Measurements from ENCODE around the gene NLN.

NLN gene

DNA sequence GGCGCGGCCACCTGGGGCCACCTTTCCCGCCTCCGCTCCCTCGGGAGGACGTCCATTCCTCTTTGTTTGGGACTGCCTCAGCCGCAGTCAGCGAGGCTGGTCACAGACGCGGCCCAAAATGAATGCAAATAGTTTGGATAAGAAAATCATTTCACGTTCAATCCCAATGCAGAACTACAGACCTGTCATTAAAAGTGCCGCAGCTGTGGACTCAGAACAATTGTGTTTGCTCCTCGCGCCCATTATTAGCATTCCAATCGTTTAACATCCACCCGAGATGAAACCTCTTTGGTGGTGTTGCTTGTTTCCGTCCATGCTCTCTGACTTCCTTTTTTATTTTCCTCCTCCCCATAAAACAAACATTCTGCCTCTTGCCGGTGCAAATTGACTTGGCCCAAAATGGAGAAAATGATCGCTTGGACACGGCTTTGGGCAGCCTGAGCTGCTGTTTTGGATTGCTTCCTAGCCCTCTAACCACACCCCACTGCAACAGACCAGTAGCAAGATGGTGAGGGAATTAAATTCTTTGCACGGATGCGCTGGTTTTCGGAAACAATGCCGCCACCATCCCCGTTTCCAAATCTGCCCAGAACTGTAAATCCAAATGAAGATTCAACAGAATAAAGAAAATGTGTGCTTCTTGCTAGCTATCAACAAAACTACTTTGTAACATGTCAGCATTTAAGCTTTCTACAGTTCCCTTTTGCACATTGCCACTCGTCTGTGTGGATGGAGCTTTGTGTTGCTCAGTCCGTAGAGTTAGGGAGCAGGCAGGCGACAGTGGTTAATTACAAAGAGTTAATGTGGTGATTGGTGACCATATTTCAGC lies 784 bp downstream of the NLN start:
- H3K4me1 ChIP-seq (ENCODE audit: control insufficient read depth, insufficient read depth, low read depth, low read length): peaks cover 1% of the 10 kb centered on the region
- peak overlapping the region; percentile 97 to 98 for H3K4me3 ChIP-seq (ENCODE audit: insufficient read depth in 1 of 2, low read depth in 1 of 2, low read length in 2 of 2)
- H3K36me3 ChIP-seq (ENCODE audit: control insufficient read depth in 1 of 2, insufficient read depth in 2 of 2, low read depth in 1 of 2, low read length in 2 of 2): peaks cover 0 to 12% of the 10 kb centered on the region in 2 experiments
- H3K23ac ChIP-seq (ENCODE audit: low read length in 2 of 2): peak overlapping the region in 1 of 2 experiments; percentile 37
- H2BK120ac ChIP-seq (ENCODE audit: low read depth, low read length): peak overlapping the region; percentile 79
- DNase-seq: peak; percentile 75
- H2AK5ac ChIP-seq (ENCODE audit: low read length, severe bottlenecking): no peak overlapping the region
- H3K79me1 ChIP-seq (replicated peaks; ENCODE audit: low read length, poor library complexity, severe bottlenecking): peaks cover 9% of the 10 kb centered on the region
- peak overlapping the region; percentile 85 for H3K9ac ChIP-seq (ENCODE audit: low read length)
- no peaks in the 10 kb centered on the region for H3K27me3 ChIP-seq (ENCODE audit: control insufficient read depth in 1 of 2, insufficient read depth in 1 of 2, low read length in 2 of 2)
- H2AFZ ChIP-seq (ENCODE audit: low read depth, low read length): peak overlapping the region; percentile 46
- H4K8ac ChIP-seq (ENCODE audit: low read length): peak overlapping the region; percentile 88
- H2BK15ac ChIP-seq (ENCODE audit: low read depth, poor library complexity, severe bottlenecking): peak overlapping the region; percentile 97
- peak overlapping the region; percentile 24 for H3K27ac ChIP-seq (ENCODE audit: low read length, poor library complexity, severe bottlenecking)
- H3K9me3 ChIP-seq (ENCODE audit: control insufficient read depth, low read length): no peaks in the 10 kb centered on the region
- H3K4me2 ChIP-seq (ENCODE audit: low read length, poor library complexity, severe bottlenecking): peak overlapping the region; percentile 86
- H3K4ac ChIP-seq (ENCODE audit: low read depth in 1 of 2, low read length in 2 of 2): peak overlapping the region; percentile 52 to 73
- peak overlapping the region; percentile 86 for H4K91ac ChIP-seq (ENCODE audit: low read length)
- peak overlapping the region in 1 of 2 experiments; percentile 15 for H2BK12ac ChIP-seq (ENCODE audit: low read length in 2 of 2)
- peak overlapping the region in 1 of 2 experiments; percentile 26 for H3K14ac ChIP-seq (ENCODE audit: low read length in 2 of 2)
- H3K18ac ChIP-seq (ENCODE audit: low read depth in 1 of 2, low read length in 2 of 2): peak overlapping the region in 1 of 2 experiments; percentile 92
- WGBS: 1% methylated on average over 28 of the region's 28 CpGs
- no peak overlapping the region for H2BK5ac ChIP-seq (ENCODE audit: low read depth, low read length, poor library complexity, severe bottlenecking)

DNA sequence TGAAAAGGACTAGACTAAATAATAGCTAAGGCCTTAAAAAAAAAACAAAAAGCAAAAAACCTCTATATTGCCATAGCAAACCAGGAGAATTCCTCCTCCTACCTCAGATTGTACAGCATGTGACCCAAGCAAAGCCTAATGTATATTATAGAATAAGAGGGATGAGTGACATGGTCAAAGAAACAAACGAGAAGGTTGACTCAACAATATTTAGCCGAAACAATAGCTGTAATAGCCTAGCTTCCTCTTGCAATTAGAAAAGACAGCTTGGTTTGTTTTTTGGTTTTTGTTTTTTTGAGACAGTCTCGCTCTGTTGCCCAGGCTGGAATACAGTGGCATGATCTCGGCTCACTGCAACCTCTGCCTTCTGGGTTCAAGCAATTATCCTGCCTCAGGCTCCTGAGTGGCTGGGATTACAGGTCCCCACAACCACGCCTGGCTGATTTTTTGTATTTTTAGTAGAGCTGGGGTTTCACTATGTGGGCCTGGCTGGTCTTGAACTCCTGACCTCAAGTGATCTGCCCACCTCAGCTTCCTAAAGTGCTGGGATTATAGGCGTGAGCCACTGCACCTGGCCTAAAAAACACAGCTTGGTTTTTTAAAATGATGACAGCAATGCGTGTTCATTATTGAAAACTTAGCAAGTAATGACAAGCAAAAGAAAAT lies 5.6 kb downstream of the NLN start:
- no peak for DNase-seq

DNA sequence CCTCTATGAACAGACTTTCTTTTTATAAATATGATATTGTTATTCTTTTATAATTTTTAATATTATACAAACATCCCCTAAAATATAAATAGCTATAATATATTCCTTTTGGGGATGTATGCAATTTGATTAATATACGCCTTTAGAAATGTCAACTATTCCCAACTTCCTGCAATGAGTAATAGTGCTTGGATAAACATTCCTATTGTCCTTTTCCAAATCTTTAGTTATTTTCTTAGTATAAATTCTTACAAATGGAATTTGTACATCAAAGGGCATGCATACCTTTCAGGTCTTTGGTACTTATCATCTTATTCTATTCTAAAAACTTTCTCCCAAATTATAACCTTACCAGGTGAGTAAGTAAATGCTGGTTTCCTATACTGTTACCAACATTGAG lies 6.2 kb downstream of the NLN start:
- no peak overlapping the region for H2BK120ac ChIP-seq (ENCODE audit: low read depth, low read length)
- WGBS: no CpG with 5 or more reads among the region's 1 CpG
- H4K8ac ChIP-seq (ENCODE audit: low read length): no peak overlapping the region

More for the DNA sequence above, 5.6 kb downstream of the NLN start:
- Histone ChIP-seq H2BK15ac (ENCODE audit: low read depth, poor library complexity, severe bottlenecking) (no peak overlapping the region), H3K4me2 (ENCODE audit: low read length, poor library complexity, severe bottlenecking) (no peak overlapping the region), H3K79me1 (replicated peaks; ENCODE audit: low read length, poor library complexity, severe bottlenecking) (peaks cover 5% of the 10 kb centered on the region), H3K27me3 (ENCODE audit: control insufficient read depth in 1 of 2, insufficient read depth in 1 of 2, low read length in 2 of 2) (no peaks in the 10 kb centered on the region), H3K4ac (ENCODE audit: low read depth in 1 of 2, low read length in 2 of 2) (no peak overlapping the region), H3K36me3 (ENCODE audit: control insufficient read depth in 1 of 2, insufficient read depth in 2 of 2, low read depth in 1 of 2, low read length in 2 of 2) (no peaks in the 10 kb centered on the region), H3K4me1 (ENCODE audit: control insufficient read depth, insufficient read depth, low read depth, low read length) (peaks cover 1% of the 10 kb centered on the region), H3K9ac (ENCODE audit: low read length) (no peak overlapping the region), H4K91ac (ENCODE audit: low read length) (no peak overlapping the region), H2AFZ (ENCODE audit: low read depth, low read length) (no peak overlapping the region), H2BK12ac (ENCODE audit: low read length in 2 of 2) (no peak overlapping the region), H3K14ac (ENCODE audit: low read length in 2 of 2) (no peak overlapping the region), H3K18ac (ENCODE audit: low read depth in 1 of 2, low read length in 2 of 2) (no peak overlapping the region), H4K8ac (ENCODE audit: low read length) (no peak overlapping the region), H2AK5ac (ENCODE audit: low read length, severe bottlenecking) (no peak overlapping the region), H2BK120ac (ENCODE audit: low read depth, low read length) (no peak overlapping the region), H2BK5ac (ENCODE audit: low read depth, low read length, poor library complexity, severe bottlenecking) (no peak overlapping the region), H3K9me3 (ENCODE audit: control insufficient read depth, low read length) (no peaks in the 10 kb centered on the region), H3K4me3 (ENCODE audit: insufficient read depth in 1 of 2, low read depth in 1 of 2, low read length in 2 of 2) (no peak overlapping the region), H3K23ac (ENCODE audit: low read length in 2 of 2) (no peak overlapping the region), H3K27ac (ENCODE audit: low read length, poor library complexity, severe bottlenecking) (no peak overlapping the region)
- WGBS: 94% methylated on average over 6 of the region's 7 CpGs

DNA sequence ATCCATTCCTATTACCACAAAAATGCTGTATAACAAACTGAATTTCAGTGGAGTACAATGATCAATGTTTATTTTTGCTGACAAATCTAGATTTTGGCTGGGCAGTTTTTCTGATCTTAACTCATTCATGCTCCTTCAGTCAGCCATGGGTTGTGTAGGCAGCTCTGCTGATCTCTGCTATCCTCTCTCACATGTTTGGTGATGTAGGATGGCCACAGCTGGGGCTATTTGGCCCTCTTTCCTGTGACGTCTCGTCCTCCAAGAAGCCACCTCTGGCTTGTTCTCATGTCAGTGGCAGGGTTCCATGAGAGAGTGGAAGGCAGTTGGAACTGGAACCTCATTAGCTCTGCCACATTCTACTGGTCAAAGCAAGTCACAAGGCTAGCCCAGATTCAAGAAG lies 8.9 kb downstream of the NLN start:
- H2BK15ac ChIP-seq (ENCODE audit: low read depth, poor library complexity, severe bottlenecking): no peak overlapping the region
- no peak overlapping the region for H2BK12ac ChIP-seq (ENCODE audit: low read length in 2 of 2)
- no peak overlapping the region for H2AK5ac ChIP-seq (ENCODE audit: low read length, severe bottlenecking)
- no peak overlapping the region for H3K4me3 ChIP-seq (ENCODE audit: insufficient read depth in 1 of 2, low read depth in 1 of 2, low read length in 2 of 2)
- no peak overlapping the region for H3K4ac ChIP-seq (ENCODE audit: low read depth in 1 of 2, low read length in 2 of 2)
- H2BK120ac ChIP-seq (ENCODE audit: low read depth, low read length): no peak overlapping the region
- no peak overlapping the region for H2AFZ ChIP-seq (ENCODE audit: low read depth, low read length)
- H4K8ac ChIP-seq (ENCODE audit: low read length): no peak overlapping the region
- H4K91ac ChIP-seq (ENCODE audit: low read length): no peak overlapping the region
- peaks cover 1% of the 10 kb centered on the region for H3K4me1 ChIP-seq (ENCODE audit: control insufficient read depth, insufficient read depth, low read depth, low read length)
- no peak overlapping the region for H3K9ac ChIP-seq (ENCODE audit: low read length)
- H2BK5ac ChIP-seq (ENCODE audit: low read depth, low read length, poor library complexity, severe bottlenecking): no peak overlapping the region
- no peak overlapping the region for H3K4me2 ChIP-seq (ENCODE audit: low read length, poor library complexity, severe bottlenecking)
- peaks cover 8% of the 10 kb centered on the region for H3K79me1 ChIP-seq (replicated peaks; ENCODE audit: low read length, poor library complexity, severe bottlenecking)
- no peak overlapping the region for H3K14ac ChIP-seq (ENCODE audit: low read length in 2 of 2)
- 90% methylated on average over 2 of the region's 2 CpGs for WGBS
- no peaks in the 10 kb centered on the region for H3K9me3 ChIP-seq (ENCODE audit: control insufficient read depth, low read length)
- no peak overlapping the region for H3K23ac ChIP-seq (ENCODE audit: low read length in 2 of 2)
- DNase-seq: no peak
- no peaks in the 10 kb centered on the region for H3K27me3 ChIP-seq (ENCODE audit: control insufficient read depth in 1 of 2, insufficient read depth in 1 of 2, low read length in 2 of 2)
- no peak overlapping the region for H3K18ac ChIP-seq (ENCODE audit: low read depth in 1 of 2, low read length in 2 of 2)
- H3K27ac ChIP-seq (ENCODE audit: low read length, poor library complexity, severe bottlenecking): no peak overlapping the region
- H3K36me3 ChIP-seq (ENCODE audit: control insufficient read depth in 1 of 2, insufficient read depth in 2 of 2, low read depth in 1 of 2, low read length in 2 of 2): no peaks in the 10 kb centered on the region

More for the DNA sequence above, 6.2 kb downstream of the NLN start:
- no peak overlapping the region for H3K23ac ChIP-seq (ENCODE audit: low read length in 2 of 2)
- H2BK5ac ChIP-seq (ENCODE audit: low read depth, low read length, poor library complexity, severe bottlenecking): no peak overlapping the region
- H4K91ac ChIP-seq (ENCODE audit: low read length): no peak overlapping the region
- H3K9me3 ChIP-seq (ENCODE audit: control insufficient read depth, low read length): no peaks in the 10 kb centered on the region
- no peaks in the 10 kb centered on the region for H3K27me3 ChIP-seq (ENCODE audit: control insufficient read depth in 1 of 2, insufficient read depth in 1 of 2, low read length in 2 of 2)
- H2BK15ac ChIP-seq (ENCODE audit: low read depth, poor library complexity, severe bottlenecking): no peak overlapping the region
- H3K14ac ChIP-seq (ENCODE audit: low read length in 2 of 2): no peak overlapping the region
- H3K18ac ChIP-seq (ENCODE audit: low read depth in 1 of 2, low read length in 2 of 2): no peak overlapping the region
- no peak overlapping the region for H3K27ac ChIP-seq (ENCODE audit: low read length, poor library complexity, severe bottlenecking)
- H3K9ac ChIP-seq (ENCODE audit: low read length): no peak overlapping the region
- no peak overlapping the region for H2AFZ ChIP-seq (ENCODE audit: low read depth, low read length)
- DNase-seq: no peak
- H3K4ac ChIP-seq (ENCODE audit: low read depth in 1 of 2, low read length in 2 of 2): no peak overlapping the region
- peaks cover 1% of the 10 kb centered on the region for H3K4me1 ChIP-seq (ENCODE audit: control insufficient read depth, insufficient read depth, low read depth, low read length)
- H3K4me2 ChIP-seq (ENCODE audit: low read length, poor library complexity, severe bottlenecking): no peak overlapping the region
- no peak overlapping the region for H3K4me3 ChIP-seq (ENCODE audit: insufficient read depth in 1 of 2, low read depth in 1 of 2, low read length in 2 of 2)
- peaks cover 7% of the 10 kb centered on the region for H3K79me1 ChIP-seq (replicated peaks; ENCODE audit: low read length, poor library complexity, severe bottlenecking)
- H3K36me3 ChIP-seq (ENCODE audit: control insufficient read depth in 1 of 2, insufficient read depth in 2 of 2, low read depth in 1 of 2, low read length in 2 of 2): no peaks in the 10 kb centered on the region
- H2BK12ac ChIP-seq (ENCODE audit: low read length in 2 of 2): no peak overlapping the region
- no peak overlapping the region for H2AK5ac ChIP-seq (ENCODE audit: low read length, severe bottlenecking)
